Neural progenitor cell (in vitro differentiated cells): ENCODE results near the gene MAGI2.

Source experiments
- EZH2 ChIP-seq: fragments of 200-600 bp; sonication (generic); IDR thresholded peaks from 2 replicates; pipeline ENCODE4 v1.6.1; 2017; ENCODE audit warnings: antibody characterized with exemption, mild to moderate bottlenecking, moderate library complexity
- TF ChIP-seq, protein P1 (sequence below): fragments of 200-600 bp; sonication (generic); IDR thresholded peaks from 2 replicates; pipeline ENCODE4 v1.5.1; 2017; ENCODE audit warnings: antibody characterized with exemption, mild to moderate bottlenecking

DNA sequence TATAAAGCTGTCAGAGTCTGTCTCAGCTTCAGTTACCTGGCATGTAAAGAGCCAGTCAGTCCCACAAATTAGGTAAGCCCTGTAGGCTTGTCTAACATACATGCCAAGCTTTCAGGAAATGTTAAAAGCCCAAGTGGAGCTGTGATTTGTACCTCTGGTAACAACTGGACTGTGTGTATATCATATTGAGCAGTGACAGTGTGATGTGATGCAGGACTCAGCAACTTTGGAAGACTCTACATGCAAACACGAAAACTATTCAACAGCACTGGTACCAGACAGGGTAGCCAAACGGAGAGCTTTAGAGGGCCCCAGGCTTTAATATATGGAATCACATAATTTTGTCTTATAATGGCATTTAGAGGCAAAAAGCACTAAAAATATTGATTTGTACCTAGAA, 1066.9 kb downstream of the MAGI2 start:
- TF ChIP-seq, protein P1, sequence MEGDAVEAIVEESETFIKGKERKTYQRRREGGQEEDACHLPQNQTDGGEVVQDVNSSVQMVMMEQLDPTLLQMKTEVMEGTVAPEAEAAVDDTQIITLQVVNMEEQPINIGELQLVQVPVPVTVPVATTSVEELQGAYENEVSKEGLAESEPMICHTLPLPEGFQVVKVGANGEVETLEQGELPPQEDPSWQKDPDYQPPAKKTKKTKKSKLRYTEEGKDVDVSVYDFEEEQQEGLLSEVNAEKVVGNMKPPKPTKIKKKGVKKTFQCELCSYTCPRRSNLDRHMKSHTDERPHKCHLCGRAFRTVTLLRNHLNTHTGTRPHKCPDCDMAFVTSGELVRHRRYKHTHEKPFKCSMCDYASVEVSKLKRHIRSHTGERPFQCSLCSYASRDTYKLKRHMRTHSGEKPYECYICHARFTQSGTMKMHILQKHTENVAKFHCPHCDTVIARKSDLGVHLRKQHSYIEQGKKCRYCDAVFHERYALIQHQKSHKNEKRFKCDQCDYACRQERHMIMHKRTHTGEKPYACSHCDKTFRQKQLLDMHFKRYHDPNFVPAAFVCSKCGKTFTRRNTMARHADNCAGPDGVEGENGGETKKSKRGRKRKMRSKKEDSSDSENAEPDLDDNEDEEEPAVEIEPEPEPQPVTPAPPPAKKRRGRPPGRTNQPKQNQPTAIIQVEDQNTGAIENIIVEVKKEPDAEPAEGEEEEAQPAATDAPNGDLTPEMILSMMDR = no peak
- no peak for TF ChIP-seq EZH2
